GM18519 (cell line): ENCODE measurements around the gene ADAMTS14.

Experiments
- ATAC-seq: cut with Tn5 transposase; IDR thresholded peaks from one replicate; pipeline ENCODE4 v1.9.1; 2021; ENCODE audit warnings: mild to moderate bottlenecking, moderate library complexity; ENCODE audit not compliant: unreplicated experiment, low FRiP score

ADAMTS14 gene

DNA sequence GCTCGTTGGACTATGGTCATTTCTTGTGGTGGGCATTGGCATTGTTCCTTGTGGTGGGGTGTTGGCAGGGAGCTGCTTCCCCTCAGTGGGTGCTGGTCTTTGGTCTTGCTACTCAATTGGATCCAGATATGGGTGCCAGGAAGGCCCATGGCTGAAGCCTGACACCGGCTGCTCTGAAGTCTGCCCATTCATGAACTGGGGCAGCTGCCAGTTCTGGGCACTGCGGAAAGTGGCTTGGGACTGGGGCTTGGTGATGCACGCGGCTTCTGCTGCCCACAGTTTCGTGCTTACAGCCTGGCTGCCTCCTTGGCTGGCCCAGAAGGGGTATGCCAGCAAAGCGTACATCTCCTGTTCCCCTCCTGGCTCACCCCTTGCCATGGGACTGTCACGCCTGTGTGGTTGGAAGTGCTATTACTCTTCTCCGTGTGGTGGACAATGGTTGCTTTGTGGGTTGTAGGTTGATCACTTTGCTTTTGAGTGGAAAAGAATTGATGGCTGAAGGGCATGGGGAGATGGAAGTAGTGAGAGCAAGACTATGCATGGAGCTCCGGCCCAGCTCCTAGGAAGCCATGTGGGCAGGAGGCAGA, 54.7 kb downstream of the ADAMTS14 start:
- ATAC-seq, result no peak

- no peak for ATAC-seq
Observed at GRCh38 chr10:70728328-70728727, 56.0 kb downstream of the ADAMTS14 start.

DNA sequence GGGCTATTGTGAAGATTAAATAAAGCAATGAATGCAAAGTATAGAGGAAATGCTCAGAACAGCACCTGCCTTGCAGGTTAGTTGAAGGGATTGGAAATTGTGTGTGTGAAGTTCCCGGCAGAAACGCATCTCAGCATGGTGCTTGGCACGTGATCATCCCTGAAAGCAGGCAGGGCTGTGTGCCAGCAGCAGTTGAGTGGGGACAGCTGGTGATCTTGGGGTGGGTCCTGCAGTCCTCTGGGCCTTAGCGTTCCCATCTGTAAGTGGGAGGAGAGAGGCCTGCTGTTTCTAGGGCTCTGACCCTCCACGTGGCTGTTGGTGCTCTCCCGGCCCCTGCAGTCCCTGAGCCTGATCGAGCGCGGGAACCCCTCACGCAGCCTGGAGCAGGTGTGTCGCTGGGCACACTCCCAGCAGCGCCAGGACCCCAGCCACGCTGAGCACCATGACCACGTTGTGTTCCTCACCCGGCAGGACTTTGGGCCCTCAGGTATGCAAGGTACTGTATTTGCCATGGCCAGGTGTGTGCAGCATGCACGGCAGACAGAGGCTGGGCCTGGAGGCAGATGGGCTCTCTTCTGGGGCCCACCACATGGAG, 57.6 kb downstream of the ADAMTS14 start:
- no peak for ATAC-seq

GRCh38 chr10:70730955-70731354, 58.6 kb downstream of the ADAMTS14 start:
- ATAC-seq, result no peak

DNA sequence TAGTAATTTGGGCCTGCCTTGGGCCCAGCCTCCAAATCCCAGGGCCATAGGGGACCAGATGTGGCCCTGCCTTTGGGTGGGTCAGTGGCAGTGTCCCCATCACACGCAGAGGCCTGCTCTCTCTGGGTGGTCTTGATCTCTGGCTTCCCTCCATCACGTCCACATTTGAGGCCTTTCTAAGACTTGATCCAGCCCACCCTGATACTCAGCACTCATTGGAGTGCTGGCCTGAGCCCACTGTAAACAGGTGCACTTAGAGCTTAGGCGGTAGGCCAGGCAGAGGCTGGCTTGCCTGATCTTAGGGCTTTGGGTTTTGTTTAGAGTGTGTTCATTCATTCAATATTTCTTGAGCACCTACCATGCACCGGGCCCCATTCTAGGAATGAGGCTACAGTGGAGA, 60.3 kb downstream of the ADAMTS14 start:
- no peak for ATAC-seq

DNA sequence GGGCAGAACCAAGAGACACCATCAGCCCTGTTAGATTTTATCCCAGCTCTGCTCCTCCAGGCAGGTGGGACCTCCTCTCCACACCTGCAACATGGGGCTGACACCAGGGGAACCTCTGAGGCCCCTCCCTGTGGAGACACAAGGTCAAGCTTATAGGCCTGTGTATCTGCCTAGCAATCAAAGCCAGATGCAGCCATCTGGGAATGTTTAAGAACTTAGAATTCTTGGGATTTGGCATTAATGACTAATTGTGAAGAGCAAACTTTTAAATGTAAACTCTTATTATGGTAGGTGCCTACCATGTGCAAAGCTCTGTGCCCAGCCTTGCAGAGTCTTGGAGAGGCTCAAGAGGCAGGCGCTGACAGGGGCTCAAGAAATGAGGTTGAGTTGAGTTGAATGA, 60.7 kb downstream of the ADAMTS14 start:
- ATAC-seq, result no peak

DNA sequence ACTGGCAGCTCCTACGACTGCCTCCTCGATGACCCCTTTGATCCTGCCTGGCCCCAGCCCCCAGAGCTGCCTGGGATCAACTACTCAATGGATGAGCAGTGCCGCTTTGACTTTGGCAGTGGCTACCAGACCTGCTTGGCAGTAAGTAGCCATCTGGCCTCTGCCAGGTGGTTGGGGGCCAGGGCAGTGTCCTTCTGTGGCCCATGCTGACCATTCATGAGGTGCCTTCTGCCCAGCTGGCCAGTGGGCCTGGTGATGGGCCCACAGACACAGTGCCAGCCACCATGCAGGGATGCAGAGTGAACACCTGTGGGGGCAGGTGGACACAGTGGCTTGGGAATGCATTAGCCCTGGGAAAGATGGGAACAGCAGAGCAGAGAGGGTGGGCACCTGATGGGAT, 62.9 kb downstream of the ADAMTS14 start:
- ATAC-seq, result no peak

GRCh38 chr10:70736525-70736924, 64.2 kb downstream of the ADAMTS14 start:
- no peak for ATAC-seq

- ATAC-seq, result no peak
Observed at GRCh38 chr10:70737250-70737649, 64.9 kb downstream of the ADAMTS14 start.

DNA sequence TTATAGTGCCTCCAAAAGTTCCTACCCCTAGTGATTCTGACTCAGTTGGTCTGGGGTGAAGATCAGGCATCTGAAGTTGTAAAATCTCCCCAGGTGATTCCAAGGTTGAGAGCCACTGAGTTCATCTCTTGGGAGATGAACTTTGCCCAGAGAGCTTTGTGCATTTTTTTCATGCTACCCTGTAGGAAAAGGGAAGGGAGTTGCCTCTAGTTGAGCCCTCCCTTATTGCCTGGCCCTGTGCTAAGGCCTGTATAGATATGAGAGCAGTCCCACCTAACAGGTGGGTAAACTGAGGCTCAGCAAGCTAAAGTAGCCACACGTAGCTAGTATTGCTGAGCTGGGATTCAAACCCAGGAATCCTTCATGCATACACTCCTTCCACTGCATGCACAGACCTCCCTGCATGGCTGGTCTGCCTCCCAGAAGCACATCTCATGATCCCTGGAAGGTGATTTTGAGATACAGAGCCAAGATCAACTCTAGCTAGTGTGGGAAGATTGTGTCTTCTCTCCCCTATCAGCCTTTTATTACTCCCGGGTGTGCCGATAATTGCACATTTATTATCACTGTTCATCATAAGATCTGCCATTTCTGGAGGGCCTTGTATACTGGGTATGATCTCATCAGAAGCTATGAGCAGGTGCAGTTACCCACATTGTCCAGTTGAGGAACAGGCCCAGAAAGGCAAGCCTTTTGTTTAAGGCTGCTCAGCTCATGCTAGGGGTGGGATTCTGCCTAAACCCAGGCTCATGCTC, 65.9 kb downstream of the ADAMTS14 start:
- ATAC-seq, result no peak

DNA sequence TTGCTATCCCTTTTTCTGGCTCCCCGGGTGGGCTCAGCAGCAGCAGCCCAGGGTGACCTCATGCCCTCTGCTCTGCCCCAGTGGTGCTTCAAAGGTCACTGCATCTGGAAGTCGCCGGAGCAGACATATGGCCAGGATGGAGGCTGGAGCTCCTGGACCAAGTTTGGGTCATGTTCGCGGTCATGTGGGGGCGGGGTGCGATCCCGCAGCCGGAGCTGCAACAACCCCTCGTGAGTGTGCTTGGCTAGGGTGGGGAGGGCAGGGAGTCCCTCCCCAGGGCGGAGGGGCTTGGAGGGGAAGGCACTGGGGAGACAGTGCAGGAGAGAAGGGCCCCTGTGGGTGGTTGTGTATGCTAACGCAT, 66.4 kb downstream of the ADAMTS14 start:
- ATAC-seq, result no peak

- no peak for ATAC-seq
Observed at GRCh38 chr10:70740406-70741288, 68.3 kb downstream of the ADAMTS14 start.

GRCh38 chr10:70742537-70743429, 70.5 kb downstream of the ADAMTS14 start:
- ATAC-seq, result no peak

DNA sequence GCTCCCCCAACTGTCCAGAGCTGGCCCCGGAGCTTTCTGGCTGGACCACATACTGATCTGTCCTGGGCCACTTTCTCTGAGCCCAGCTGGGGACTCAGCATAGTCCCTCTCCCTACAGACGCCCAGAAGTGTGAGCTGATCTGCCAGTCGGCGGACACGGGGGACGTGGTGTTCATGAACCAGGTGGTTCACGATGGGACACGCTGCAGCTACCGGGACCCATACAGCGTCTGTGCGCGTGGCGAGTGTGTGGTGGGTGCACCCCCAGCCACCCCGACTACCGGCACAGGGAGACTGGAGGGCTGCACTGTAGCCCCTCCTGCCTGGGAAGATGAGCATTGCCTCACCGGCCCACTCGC, 71.1 kb downstream of the ADAMTS14 start:
- ATAC-seq, result no peak

- ATAC-seq, result no peak
Observed at GRCh38 chr10:70743879-70744278, 71.6 kb downstream of the ADAMTS14 start.

DNA sequence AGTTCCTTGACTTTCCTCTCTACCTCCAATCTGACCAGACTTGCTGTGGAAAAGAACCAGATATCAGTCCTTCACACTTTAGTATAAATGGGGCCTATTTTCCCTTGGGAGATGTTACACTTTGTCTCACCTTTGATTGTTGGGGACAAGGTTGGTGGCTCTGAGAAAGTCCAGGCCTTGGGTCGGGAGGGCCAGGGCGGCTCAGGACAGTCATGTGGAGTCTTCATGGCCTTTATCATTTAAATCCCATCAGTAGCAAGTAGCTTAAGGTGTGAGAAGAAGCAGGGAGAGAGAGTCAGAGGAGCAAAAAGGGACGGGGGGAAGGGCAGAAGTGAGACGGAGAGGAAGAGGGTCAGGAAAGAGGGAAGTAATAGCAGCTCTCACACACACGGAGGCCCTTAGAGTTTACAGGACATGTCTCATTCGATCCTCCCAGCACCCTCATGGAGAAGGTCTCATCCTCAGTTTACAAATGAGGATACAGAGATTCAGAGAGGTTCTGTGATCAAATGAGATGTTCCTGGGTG, 72.4 kb downstream of the ADAMTS14 start:
- ATAC-seq, result no peak

GRCh38 chr10:70745555-70745954, 73.2 kb downstream of the ADAMTS14 start:
- no peak for ATAC-seq

- ATAC-seq, result no peak
Observed at GRCh38 chr10:70747192-70747965, 75.1 kb downstream of the ADAMTS14 start.

DNA sequence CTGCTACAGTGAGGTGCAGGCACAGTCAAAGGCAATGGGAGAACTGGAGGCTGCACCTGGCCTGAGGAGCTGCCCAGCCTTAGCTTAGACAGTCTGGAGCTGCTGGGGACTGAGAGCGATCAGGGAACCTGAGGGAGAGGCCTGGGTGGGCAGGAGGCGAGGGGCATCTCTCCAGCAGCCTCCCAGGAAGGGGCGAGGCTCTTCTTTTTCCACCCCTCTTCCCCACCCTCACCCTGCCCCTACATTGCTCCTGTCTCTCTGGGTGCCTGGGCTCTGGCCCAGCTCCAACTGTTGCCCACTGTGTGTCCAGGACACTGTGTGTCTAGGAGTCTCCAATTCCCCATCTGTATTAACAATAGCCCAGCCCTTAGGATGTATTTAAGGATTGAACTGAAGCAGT, 76.0 kb downstream of the ADAMTS14 start:
- no peak for ATAC-seq
